GM13977 (cell line): ENCODE results near the gene HRAS.

ENCODE experiments used
- DNase-seq: peaks from one replicate; pipeline ENCODE4 v3.0.0; 2012; ENCODE audit warnings: low spot score
- CTCF ChIP-seq: IDR thresholded peaks from 2 replicates; pipeline ENCODE4 v1.5.1; 2012; ENCODE audit warnings: mild to moderate bottlenecking, control low read depth; ENCODE audit not compliant: insufficient read depth; ENCODE audit errors: extremely low read depth, missing control alignments
- in situ Hi-C: fragments of 300-500 bp; cut with MboI; formaldehyde crosslinking; loops from one replicate; pipeline ENCODE4 v1.12.0; 2022; ENCODE audit warnings: low sequenced_read_pairs, low pct_unique_long_range_greater_than_20kb, mixed read lengths, inconsistent platforms; ENCODE audit not compliant: unreplicated experiment

The HRAS gene

GRCh38 chr11:567011-567628, 31.7 kb upstream of the HRAS start:
- TF ChIP-seq CTCF: no peak
- in situ Hi-C loops: no loop called here
- no peak for DNase-seq

GRCh38 chr11:565921-566509, 30.6 kb upstream of the HRAS start:
- in situ Hi-C loops: no loop called here
- DNase-seq: no peak

GRCh38 chr11:563812-564578, 28.6 kb upstream of the HRAS start:
- TF ChIP-seq CTCF: no peak
- in situ Hi-C loops: no loop called here
- no peak for DNase-seq

More at GRCh38 chr11:565921-566509, 30.6 kb upstream of the HRAS start:
- no peak for TF ChIP-seq CTCF

- no peak for DNase-seq
- TF ChIP-seq CTCF: no peak
Measured at GRCh38 chr11:563066-563811, 27.9 kb upstream of the HRAS start.

GRCh38 chr11:562046-562645, 26.8 kb upstream of the HRAS start:
- no peak for TF ChIP-seq CTCF
- in situ Hi-C loops: no loop called here
- DNase-seq: no peak

More at GRCh38 chr11:563066-563811, 27.9 kb upstream of the HRAS start:
- in situ Hi-C loops: no loop called here
